K562 (cell line): ENCODE results near the gene TAL1. TPM values are rescaled to one million over a fixed set of nuclear protein-coding genes. Genes with fewer than 3 reads are reported as not detected.

Source experiments
- BRD9 ChIP-seq: fragments of 450-650 bp; IDR thresholded peaks from 2 replicates; pipeline ENCODE4 v1.6.1; 2018; ENCODE audit warnings: low read depth; ENCODE audit not compliant: partially characterized antibody
- EGR1 ChIP-seq: fragments of 450-650 bp; conservative IDR thresholded peaks from 2 replicates; pipeline ENCODE4 v1.6.1; 2017; ENCODE audit warnings: mild to moderate bottlenecking
- HDGF ChIP-seq: fragments of 450-650 bp; IDR thresholded peaks from 2 replicates; pipeline ENCODE4 v1.6.1; 2016
- KDM5B ChIP-seq: fragments of 200-600 bp; sonication (generic); IDR thresholded peaks from 2 replicates; pipeline ENCODE4 v1.6.1; 2012; ENCODE audit warnings: low read depth, mild to moderate bottlenecking, moderate library complexity, low read length, control low read depth, inconsistent platforms; ENCODE audit not compliant: insufficient replicate concordance
- MAFG ChIP-seq: fragments of 450-650 bp; conservative IDR thresholded peaks from 2 replicates; pipeline ENCODE4 v1.6.1; 2016; ENCODE audit warnings: missing genetic modification characterization, missing compliant biosample characterization
- NBN ChIP-seq: fragments of 450-650 bp; IDR thresholded peaks from 2 replicates; pipeline ENCODE4 v1.6.1; 2016; ENCODE audit warnings: low read depth, mild to moderate bottlenecking
- NKRF ChIP-seq: fragments of 450-650 bp; IDR thresholded peaks from 2 replicates; pipeline ENCODE4 v1.6.1; 2016; ENCODE audit warnings: borderline replicate concordance
- POLR2B ChIP-seq: fragments of 450-650 bp; IDR thresholded peaks from 2 replicates; pipeline ENCODE4 v1.6.1; 2018; ENCODE audit warnings: low read depth; ENCODE audit not compliant: partially characterized antibody
- REST ChIP-seq, 2 experiments: fragments of 450-650 bp; formaldehyde crosslinking in 1 of 2; IDR thresholded peaks; 2 replicates each; pipeline versions ENCODE4 v1.4.0 to v1.6.1; 2014 to 2020; ENCODE audit warnings: mild to moderate bottlenecking in 2 of 2, borderline replicate concordance in 1 of 2, low read depth in 1 of 2
- RFX7 ChIP-seq: fragments of 250-450 bp; sonication (Bioruptor Pico); IDR thresholded peaks from 2 replicates; pipeline ENCODE4 v1.5.1; 2021; ENCODE audit warnings: mild to moderate bottlenecking
- SIN3A ChIP-seq, 2 experiments: fragments of 150-350 bp in 1 of 2; IDR thresholded peaks; 2 replicates each; pipeline ENCODE4 v1.6.1; 2011 to 2016; ENCODE audit warnings: borderline replicate concordance in 2 of 2, low read depth in 2 of 2, low read length in 2 of 2, mild to moderate bottlenecking in 2 of 2, moderate library complexity in 2 of 2; ENCODE audit not compliant: control insufficient read depth in 1 of 2
- TBL1XR1 ChIP-seq, 2 experiments: IDR thresholded peaks; 2 replicates each; pipeline ENCODE4 v1.6.1; 2012; ENCODE audit warnings: improper control_type of control experiment in 2 of 2, low read length in 2 of 2, mild to moderate bottlenecking in 1 of 2
- ZNF586 ChIP-seq: fragments of 450-650 bp; formaldehyde crosslinking; conservative IDR thresholded peaks from 2 replicates; pipeline ENCODE4 v1.4.0; 2020; ENCODE audit warnings: mild to moderate bottlenecking, moderate library complexity
- polyA plus RNA-seq, 8 experiments: library from polyadenylated mRNA; depleted of rRNA in 4 of 8; stranded (reverse) in 5 of 8; unstranded in 3 of 8; fragments of >200 nt; fragmentation: Nextera tagmentation in 2 of 8; fragmentation: Illumina TruSeq in 1 of 8; extraction: Ambion mirVana in 2 of 8; extraction: Trizol in 1 of 8; gene quantifications; 2 replicates each; pipeline versions ENCODE4 v1.2.1 to v1.2.3, GENCODE V29; 2011 to 2014; ENCODE audit warnings: inconsistent platforms in 1 of 8, missing spikeins in 1 of 8
- total RNA-seq, 7 experiments: library from RNA; depleted of rRNA in 6 of 7; stranded (reverse); fragments of >200 nt in 6 of 7; fragmentation: Illumina TruSeq in 2 of 7; extraction: Trizol in 2 of 7; gene quantifications; 2 replicates each; pipeline versions ENCODE4 v1.2.1 to v1.2.3, GENCODE V29; 2011 to 2021; ENCODE audit warnings: low replicate concordance in 1 of 7
- TF ChIP-seq, protein P1 (sequence below), 3 experiments: IDR thresholded peaks in 2 of 3; conservative IDR thresholded peaks in 1 of 3; 2 replicates each; pipeline ENCODE4 v1.5.1; 2011 to 2012; ENCODE audit warnings: low read length in 3 of 3, mild to moderate bottlenecking in 3 of 3, control low read depth in 2 of 3, improper control_type of control experiment in 1 of 3, inconsistent platforms in 1 of 3, low read depth in 1 of 3, mixed read lengths in 1 of 3, moderate library complexity in 1 of 3; ENCODE audit not compliant: insufficient read depth in 2 of 3

Gene TAL1
- total and polyA plus RNA-seq, 9 of the 15 experiments (the other 6 are each of a cell fraction or from before 2014, with no cell fraction given), result 18.5 to 106 (median 59.7) TPM

DNA sequence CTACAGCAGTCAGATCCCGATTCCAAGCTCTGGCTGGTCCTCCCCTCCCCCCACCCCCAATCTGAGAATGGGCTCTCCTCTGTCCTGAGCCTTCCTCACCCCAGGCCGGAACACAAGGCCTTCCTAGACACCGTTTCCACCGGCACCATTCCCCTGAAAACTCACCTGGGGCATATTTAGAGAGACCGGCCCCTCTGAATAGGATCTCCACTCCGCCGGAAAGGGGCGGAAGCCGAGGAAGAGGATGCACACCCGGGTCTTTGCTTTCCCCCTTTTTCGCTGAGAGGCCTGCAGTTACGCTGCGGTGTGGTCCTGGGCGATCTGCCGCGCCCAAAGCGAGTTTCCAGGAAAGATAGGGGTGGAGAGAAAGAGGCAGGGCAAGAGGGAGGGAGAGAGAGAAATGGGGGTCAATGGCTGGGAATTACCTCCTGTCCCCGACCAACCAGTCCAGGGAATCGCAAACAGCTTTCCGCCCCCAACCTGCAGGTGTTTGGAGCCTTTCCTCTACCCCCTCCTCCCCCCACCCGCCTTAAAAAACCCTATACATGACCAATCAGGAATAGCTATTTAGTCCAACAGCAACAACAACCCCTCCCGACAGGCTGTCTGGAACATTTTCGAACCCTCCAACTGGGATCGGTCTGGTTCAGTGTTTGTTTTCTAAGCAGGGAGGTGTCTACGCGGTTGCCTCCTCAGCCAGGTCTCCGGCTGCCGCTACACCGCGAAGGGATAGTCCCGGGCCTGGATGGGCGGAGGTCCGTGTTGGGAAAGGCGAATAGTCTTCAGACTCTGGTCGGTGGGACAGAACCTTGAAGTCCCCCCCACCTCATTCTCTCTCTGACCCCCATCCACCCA lies 2.8 kb downstream of the TAL1 start (continued):
- TF ChIP-seq REST (IDR thresholded peaks at IDR 0.05; ENCODE audit: borderline replicate concordance), result 0 out of 2 replicates have a peak, but pooled peaks have one; percentile 1
- 0 out of 2 replicates have a peak, but pooled peaks have one; percentile 12 for TF ChIP-seq REST (CRISPR knock-in tag; IDR thresholded peaks at IDR 0.05; ENCODE audit: low read depth)
- TF ChIP-seq KDM5B, result no peak
- no peak for TF ChIP-seq TBL1XR1 (IDR thresholded peaks at IDR 0.05; ENCODE audit: low read length in 2 of 2)
- peak; percentile 12 to 57; a peak in 1 of 4 replicates for TF ChIP-seq SIN3A (IDR thresholded peaks at IDR 0.05; ENCODE audit: borderline replicate concordance in 2 of 2, control insufficient read depth in 1 of 2, low read depth in 2 of 2, low read length in 2 of 2)
- no peak for TF ChIP-seq MAFG (tag)
- peak; percentile 60 for TF ChIP-seq BRD9
- no peak for TF ChIP-seq POLR2B
- TF ChIP-seq NBN, result no peak
- TF ChIP-seq, protein P1, sequence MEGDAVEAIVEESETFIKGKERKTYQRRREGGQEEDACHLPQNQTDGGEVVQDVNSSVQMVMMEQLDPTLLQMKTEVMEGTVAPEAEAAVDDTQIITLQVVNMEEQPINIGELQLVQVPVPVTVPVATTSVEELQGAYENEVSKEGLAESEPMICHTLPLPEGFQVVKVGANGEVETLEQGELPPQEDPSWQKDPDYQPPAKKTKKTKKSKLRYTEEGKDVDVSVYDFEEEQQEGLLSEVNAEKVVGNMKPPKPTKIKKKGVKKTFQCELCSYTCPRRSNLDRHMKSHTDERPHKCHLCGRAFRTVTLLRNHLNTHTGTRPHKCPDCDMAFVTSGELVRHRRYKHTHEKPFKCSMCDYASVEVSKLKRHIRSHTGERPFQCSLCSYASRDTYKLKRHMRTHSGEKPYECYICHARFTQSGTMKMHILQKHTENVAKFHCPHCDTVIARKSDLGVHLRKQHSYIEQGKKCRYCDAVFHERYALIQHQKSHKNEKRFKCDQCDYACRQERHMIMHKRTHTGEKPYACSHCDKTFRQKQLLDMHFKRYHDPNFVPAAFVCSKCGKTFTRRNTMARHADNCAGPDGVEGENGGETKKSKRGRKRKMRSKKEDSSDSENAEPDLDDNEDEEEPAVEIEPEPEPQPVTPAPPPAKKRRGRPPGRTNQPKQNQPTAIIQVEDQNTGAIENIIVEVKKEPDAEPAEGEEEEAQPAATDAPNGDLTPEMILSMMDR (IDR thresholded peaks at IDR 0.05 in 2 of 3, conservative IDR thresholded peaks at IDR 0.05 in 1 of 3; ENCODE audit: insufficient read depth in 2 of 3, low read depth in 1 of 3, low read length in 3 of 3), result no peak
- TF ChIP-seq HDGF, result no peak
- no peak for TF ChIP-seq RFX7 (CRISPR knock-in tag)
- no peak; the same call in 1 of the 2 replicates for TF ChIP-seq NKRF
- TF ChIP-seq EGR1, result no peak
- TF ChIP-seq ZNF586 (CRISPR knock-in tag), result no peak
